MCF 10A (cell line): ENCODE data around the gene FOXI1. TPM values are rescaled to one million over a fixed set of nuclear protein-coding genes. Genes with fewer than 3 reads are reported as not detected.

Source experiments
- BruUV-seq: library from RNA; stranded (reverse); fragments of 400-500 nt; replicated peaks from 2 replicates; lab custom pipeline; 2021; lab: Mats Ljungman, UMichigan
- CTCF ChIA-PET: fragments of 300-600 bp; sonication (Branson Sonifier 250); formaldehyde crosslinking; extraction: SDS; loops from one replicate; lab custom pipeline; 2021; ENCODE audit warnings: antibody characterized with exemption, inconsistent platforms; lab: Yijun Ruan, JAX
- POLR2A ChIA-PET: fragments of 300-600, 350-650 bp; sonication (Branson Sonifier 250); formaldehyde crosslinking; extraction: SDS; loops from one replicate; lab custom pipeline; 2020; ENCODE audit warnings: antibody characterized with exemption, inconsistent platforms; lab: Yijun Ruan, JAX
- DNase-seq: peaks from one replicate; pipeline ENCODE4 v3.0.0-alpha.2; 2018; ENCODE audit not compliant: unreplicated experiment
- H3K27ac Mint-ChIP-seq: one replicate; pipeline ENCODE4 v1.8.0; 2022; ENCODE audit warnings: mild to moderate bottlenecking, low read depth, mixed read lengths; ENCODE audit not compliant: unreplicated experiment
- H3K27me3 Mint-ChIP-seq: one replicate; pipeline ENCODE4 v1.8.0; 2022; ENCODE audit warnings: mixed read lengths; ENCODE audit not compliant: insufficient read depth, unreplicated experiment
- H3K36me3 Mint-ChIP-seq: one replicate; pipeline ENCODE4 v1.8.0; 2022; ENCODE audit warnings: mild to moderate bottlenecking, moderate library complexity, mixed read lengths; ENCODE audit not compliant: insufficient read depth, unreplicated experiment
- H3K4me1 Mint-ChIP-seq: one replicate; pipeline ENCODE4 v1.8.0; 2022; ENCODE audit warnings: mixed read lengths; ENCODE audit not compliant: insufficient read depth, unreplicated experiment
- H3K4me3 Mint-ChIP-seq: one replicate; pipeline ENCODE4 v1.8.0; 2022; ENCODE audit warnings: mild to moderate bottlenecking, moderate library complexity, mixed read lengths; ENCODE audit not compliant: unreplicated experiment
- H3K9me3 Mint-ChIP-seq: one replicate; pipeline ENCODE4 v1.8.0; 2022; ENCODE audit warnings: mixed read lengths; ENCODE audit not compliant: unreplicated experiment
- intact Hi-C: fragments of 100-400 bp; cut with micrococcal nuclease; formaldehyde crosslinking; loops from 2 replicates; pipeline ENCODE4 v1.14.1; 2022
- total RNA-seq: library from RNA; stranded (reverse); gene quantifications from 2 replicates; pipeline ENCODE4 v1.2.3, GENCODE V29; 2022
- TF ChIP-seq, protein P1 (sequence below): fragments of 200-600 bp; IDR thresholded peaks from one replicate; pipeline ENCODE4 v1.8.0; 2022; ENCODE audit warnings: antibody characterized with exemption, mild to moderate bottlenecking; ENCODE audit not compliant: unreplicated experiment

The FOXI1 gene
- total RNA-seq, 1 experiment from 2014 or later = not detected

DNA sequence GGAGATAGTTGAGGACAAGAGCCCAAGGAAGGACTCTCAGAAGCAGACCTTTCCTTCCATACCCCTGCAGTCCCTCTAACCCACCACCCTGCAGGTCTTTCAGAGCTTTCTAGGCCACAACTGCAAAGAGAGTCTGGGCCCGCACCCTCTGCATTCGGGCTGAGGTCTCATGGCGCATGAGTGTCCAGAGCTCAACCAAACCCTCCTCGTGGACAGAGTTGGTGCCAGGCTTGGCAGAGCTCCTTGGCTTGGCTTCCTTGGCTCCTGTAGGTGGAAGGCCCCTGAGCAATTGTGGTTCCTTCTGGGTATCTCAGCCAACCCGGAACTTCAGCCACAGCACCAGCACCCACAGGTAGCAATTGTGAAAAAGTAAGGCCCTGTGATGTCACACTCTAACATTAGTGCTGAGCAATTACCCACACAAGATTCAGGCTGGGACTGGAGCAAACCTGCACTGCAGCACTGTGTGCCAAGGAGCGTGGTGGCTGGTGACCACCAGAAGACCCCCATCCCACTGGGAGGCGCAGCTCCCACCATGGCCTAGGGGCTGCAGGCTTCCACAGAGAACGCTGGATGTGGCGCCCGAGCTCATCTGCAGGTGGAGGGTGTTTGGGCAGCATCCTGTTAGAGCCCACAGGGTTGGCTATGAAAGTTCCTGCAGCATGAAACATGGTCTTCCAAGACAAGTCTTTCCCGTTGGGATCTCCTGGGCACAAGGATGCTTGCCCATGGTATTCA is 38.8 kb downstream of the FOXI1 start:
- Mint-ChIP-seq H3K36me3 (no peaks in the 10 kb centered on the region), H3K27ac (no peak overlapping the region), H3K4me3 (no peak overlapping the region), H3K9me3 (no peaks in the 10 kb centered on the region), H3K4me1 (no peaks in the 10 kb centered on the region), H3K27me3 (no peaks in the 10 kb centered on the region)
- ChIA-PET POLR2A (no interaction called here), CTCF (interaction anchor here (0.7 to 2.7 kb wide), 5 partner anchors 40 to 442 kb away, joined by 3 to 10 read pairs (median 3); no protein-coding TSS in a partner anchor)
- intact Hi-C loops = no loop called here
- TF ChIP-seq, protein P1, sequence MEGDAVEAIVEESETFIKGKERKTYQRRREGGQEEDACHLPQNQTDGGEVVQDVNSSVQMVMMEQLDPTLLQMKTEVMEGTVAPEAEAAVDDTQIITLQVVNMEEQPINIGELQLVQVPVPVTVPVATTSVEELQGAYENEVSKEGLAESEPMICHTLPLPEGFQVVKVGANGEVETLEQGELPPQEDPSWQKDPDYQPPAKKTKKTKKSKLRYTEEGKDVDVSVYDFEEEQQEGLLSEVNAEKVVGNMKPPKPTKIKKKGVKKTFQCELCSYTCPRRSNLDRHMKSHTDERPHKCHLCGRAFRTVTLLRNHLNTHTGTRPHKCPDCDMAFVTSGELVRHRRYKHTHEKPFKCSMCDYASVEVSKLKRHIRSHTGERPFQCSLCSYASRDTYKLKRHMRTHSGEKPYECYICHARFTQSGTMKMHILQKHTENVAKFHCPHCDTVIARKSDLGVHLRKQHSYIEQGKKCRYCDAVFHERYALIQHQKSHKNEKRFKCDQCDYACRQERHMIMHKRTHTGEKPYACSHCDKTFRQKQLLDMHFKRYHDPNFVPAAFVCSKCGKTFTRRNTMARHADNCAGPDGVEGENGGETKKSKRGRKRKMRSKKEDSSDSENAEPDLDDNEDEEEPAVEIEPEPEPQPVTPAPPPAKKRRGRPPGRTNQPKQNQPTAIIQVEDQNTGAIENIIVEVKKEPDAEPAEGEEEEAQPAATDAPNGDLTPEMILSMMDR = no peak
- no TSS peak for BruUV-seq
- peak; percentile 64 for DNase-seq

DNA sequence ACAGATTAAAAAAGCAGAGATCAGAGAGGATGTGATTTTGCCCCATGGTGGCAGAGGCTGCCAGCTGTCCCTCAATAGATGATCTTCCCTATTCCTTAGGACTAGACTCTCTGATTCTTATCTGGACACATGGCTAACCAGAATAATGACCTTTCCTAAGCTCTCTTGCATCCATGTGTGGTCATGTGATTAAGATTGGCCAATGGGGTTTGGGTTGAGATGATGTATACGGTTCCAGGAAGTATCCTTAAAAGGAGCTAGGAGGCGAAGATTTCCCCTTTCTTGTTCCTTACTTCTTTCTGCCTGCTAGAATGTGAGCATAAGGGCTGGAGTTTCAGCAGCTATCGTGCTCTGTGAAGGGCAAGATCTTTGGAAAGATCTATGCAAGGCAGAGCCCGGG is 39.8 kb downstream of the FOXI1 start:
- DNase-seq = no peak
- no peaks in the 10 kb centered on the region for H3K9me3 Mint-ChIP-seq
- H3K27ac Mint-ChIP-seq = no peak overlapping the region
- no peaks in the 10 kb centered on the region for H3K4me1 Mint-ChIP-seq
- no peaks in the 10 kb centered on the region for H3K27me3 Mint-ChIP-seq
- POLR2A ChIA-PET = no interaction called here
- no peak overlapping the region for H3K4me3 Mint-ChIP-seq
- intact Hi-C loops = no loop called here
- H3K36me3 Mint-ChIP-seq = no peaks in the 10 kb centered on the region
- CTCF ChIA-PET = interaction anchor here (0.5 to 2.7 kb wide), 5 partner anchors 39 to 112 kb away, joined by 3 to 10 read pairs (median 3); no protein-coding TSS in a partner anchor
- BruUV-seq = no TSS peak
- TF ChIP-seq, protein P1 = no peak

DNA sequence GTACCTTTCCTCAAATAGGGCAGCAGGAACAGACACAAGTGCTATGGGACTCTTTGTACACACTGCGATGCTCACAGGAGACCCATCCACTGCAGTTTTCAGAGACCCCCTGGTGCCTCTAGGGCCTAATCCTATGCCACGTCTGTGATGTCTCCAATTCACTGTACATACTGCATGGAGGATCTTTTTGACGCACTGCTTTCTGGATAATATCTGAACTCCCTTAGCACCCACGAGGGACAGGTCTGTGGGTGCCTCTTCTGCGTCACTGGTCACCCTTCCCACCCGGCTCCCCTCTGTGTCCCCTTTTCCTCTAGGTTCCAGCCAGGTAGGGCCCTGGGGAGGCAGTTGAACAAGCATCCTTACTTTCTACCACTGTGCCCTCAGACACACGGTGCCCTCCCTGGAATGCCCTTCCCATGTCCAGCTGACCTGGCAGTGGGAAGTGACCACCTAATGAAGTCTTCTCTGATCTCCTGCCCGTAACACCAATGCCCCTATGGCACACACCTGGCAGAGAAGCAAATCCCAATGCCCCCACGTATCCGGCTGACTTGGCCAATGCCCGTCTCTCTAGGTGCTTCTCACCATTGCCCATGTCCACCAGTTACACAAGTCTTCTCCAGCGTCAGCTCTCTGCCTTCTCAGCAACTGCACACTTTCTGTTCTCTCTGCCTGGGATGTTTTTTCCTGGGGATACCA is 41.5 kb downstream of the FOXI1 start:
- no peaks in the 10 kb centered on the region for H3K9me3 Mint-ChIP-seq
- H3K36me3 Mint-ChIP-seq = no peaks in the 10 kb centered on the region
- TF ChIP-seq, protein P1 = no peak
- no peak overlapping the region for H3K27ac Mint-ChIP-seq
- DNase-seq = no peak
- no peaks in the 10 kb centered on the region for H3K27me3 Mint-ChIP-seq
- CTCF ChIA-PET = interaction anchor here (0.7 to 1.2 kb wide), 3 partner anchors 15 to 1422 kb away, joined by 3 to 4 read pairs (median 4); no protein-coding TSS in a partner anchor
- POLR2A ChIA-PET = no interaction called here
- no peak overlapping the region for H3K4me3 Mint-ChIP-seq
- intact Hi-C loops = no loop called here
- H3K4me1 Mint-ChIP-seq = no peaks in the 10 kb centered on the region
- BruUV-seq = no TSS peak

DNA sequence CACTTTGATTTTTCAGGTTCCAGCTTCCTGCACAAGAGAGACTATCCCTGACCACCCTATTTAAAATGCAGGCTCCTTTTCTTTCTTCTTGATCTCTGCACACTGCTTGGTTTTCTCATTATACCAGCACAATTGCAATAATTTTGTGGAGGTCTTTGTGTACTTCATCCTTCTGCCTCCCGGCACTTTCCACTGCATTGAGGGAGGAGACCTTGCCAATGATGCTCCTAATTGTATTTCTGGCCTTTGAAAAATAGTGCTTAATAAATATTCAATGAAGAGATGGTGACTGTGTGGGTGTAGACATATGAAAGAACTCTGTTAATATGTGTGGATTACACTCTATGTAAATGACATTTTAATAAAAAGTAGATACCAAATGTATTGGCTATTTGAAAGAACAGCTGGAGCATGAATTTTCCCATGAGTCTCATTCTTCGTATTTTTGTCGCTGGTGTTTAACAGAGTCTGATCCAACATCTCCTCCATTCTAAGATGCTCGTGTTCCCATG is 42.1 kb downstream of the FOXI1 start:
- BruUV-seq = no TSS peak
- DNase-seq = no peak
- Mint-ChIP-seq H3K4me1 (peaks cover 4% of the 10 kb centered on the region), H3K36me3 (no peaks in the 10 kb centered on the region), H3K27me3 (no peaks in the 10 kb centered on the region), H3K4me3 (no peak overlapping the region), H3K9me3 (no peaks in the 10 kb centered on the region), H3K27ac (no peak overlapping the region)
- intact Hi-C loops = no loop called here
- POLR2A ChIA-PET = no interaction called here
- TF ChIP-seq, protein P1 = no peak
- CTCF ChIA-PET = interaction anchor here (0.7 to 1.2 kb wide), 3 partner anchors 16 to 1421 kb away, joined by 3 to 4 read pairs (median 4); no protein-coding TSS in a partner anchor
